Stimulated activated CD8-positive, alpha-beta memory T cell treated with anti-CD3 and anti-CD28 coated beads, Interleukin-2, amount 100 ng/mL, for 48 hours (primary cell): ENCODE measurements around the gene SERTAD4.

Source experiments
- DNase-seq, 2 donors: peaks; one replicate each; pipeline ENCODE4 v3.0.0-alpha.2; 2020; ENCODE audit warnings: low read depth in 2 of 2

The SERTAD4 gene

DNA sequence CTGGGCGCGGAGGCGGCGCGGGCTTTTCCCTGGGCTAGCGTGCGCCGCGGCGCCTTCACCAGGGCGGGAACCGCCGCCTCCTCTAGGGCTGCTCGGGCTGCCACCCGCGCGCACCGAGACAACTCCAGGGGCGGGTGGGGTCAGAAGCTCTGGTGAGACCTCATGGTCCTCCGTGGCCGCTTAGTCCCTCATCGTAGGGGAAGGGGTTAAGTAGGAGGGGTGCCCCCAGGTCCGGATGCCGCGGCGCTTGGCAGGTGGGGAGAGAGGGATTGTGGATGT lies 559 bp downstream of the SERTAD4 start:
- no peak for DNase-seq

GRCh38 chr1:210233495-210234328 lies 1.1 kb downstream of the SERTAD4 start:
- DNase-seq, result no peak

DNA sequence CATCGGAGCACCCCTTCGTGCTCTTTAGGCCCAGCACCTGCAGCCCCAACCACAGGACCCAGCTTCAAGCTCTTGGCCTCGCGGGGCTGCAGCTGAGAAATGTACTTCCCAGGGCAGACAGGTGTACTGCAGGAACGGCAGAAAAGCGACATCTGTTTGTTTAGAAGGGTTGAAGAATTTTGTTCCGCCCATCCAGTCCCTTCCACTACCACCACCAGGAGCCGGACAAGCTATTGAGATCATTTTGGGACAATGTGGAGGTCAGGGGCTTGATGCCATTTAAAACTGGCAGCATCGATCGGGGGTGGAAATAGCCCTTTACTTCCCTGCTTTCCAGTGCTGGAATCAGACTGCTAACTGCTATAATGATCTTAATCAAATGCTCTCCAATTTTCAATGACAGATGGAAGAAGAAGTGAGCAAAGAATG lies 1.7 kb downstream of the SERTAD4 start:
- DNase-seq, result no peak

DNA sequence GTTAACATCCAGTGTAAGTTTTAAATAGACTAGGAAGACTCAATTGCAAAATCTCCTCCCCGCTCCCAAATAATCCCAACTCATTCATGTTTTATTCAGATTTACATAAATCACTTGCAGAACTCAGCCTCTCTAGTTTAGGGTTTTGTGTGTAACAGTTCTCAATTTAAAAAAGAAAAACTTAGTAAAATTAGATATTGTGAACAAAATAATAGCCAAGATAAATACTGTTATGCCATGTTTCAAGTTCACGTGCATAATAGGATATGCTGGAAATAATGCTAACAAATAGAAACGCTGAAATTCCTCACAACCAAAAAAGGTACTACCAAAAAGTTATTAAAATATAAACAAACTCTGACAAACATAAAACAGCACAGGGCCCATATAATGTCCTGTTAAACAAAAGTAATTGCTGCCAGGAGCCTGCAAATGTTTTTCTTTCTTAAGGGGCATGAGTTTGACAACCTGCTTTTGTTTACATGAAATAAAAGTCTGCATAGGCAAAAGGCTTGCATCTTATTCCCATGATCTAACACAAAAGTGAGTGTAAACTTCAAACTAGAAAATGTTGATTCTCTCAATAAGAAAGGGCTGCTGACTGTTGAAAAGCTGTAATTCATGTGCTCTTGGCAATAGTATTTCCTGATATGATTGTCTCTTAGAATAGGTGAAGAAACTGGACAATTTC lies 2.9 kb downstream of the SERTAD4 start:
- DNase-seq, result no peak

GRCh38 chr1:210236386-210236839 lies 3.8 kb downstream of the SERTAD4 start:
- no peak for DNase-seq

- DNase-seq, result no peak
Observed at GRCh38 chr1:210236840-210237409, 4.3 kb downstream of the SERTAD4 start.

GRCh38 chr1:210237479-210237878 lies 4.9 kb downstream of the SERTAD4 start:
- no peak for DNase-seq

DNA sequence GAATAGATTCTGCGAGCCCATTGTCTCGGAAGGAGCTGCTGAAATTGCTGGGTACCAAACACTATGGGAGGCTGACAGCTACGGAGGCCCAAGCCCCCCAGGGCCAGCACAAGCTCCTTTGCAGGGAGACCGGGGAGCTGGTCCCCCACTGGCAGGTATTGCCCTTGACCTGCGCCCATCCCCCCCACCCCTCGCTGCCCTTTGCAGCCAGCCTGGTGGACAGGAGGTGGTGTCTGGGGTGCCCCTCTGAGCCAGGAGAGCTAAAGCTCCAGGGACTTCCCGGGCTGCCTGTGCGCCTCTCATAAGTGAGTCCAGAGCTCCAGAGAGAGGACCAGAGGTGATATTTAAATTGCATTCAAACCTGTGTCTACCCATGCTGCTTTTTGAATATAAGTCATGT lies 5.4 kb downstream of the SERTAD4 start:
- no peak for DNase-seq

DNA sequence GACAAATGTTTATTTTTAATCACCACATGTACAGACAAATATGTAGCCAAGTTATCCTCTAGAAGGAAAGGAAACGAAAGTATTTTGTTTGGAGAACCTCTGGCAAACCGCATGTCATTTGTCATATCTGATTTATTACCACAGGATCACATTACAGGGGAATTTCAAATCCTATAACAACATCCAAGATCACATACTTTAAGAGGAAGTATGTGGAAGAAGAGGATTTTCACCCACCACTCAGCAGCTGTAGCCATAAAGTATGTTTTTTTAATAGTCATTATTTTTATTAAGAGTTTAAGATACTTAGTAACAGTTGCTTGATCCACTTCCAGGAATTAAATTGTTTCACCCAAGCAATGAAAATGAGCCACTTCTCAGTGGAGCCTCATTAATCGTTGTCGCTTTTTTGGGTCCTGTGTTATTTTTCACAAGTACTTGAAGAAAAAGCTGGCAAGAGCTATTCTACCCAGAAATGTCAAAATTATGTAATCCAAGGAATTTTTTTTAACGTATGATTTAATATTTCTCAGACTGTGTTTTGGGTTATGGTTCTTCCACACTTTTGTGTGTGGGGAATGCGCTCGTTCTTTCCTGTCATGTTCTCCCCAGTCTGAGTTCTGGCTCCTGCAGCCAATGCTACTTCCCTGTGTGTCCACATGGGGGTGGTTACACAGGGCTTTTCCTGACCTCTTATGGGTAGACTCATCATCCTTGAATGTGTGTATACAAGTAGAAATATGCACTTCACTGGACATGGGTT lies 6.9 kb downstream of the SERTAD4 start:
- no peak for DNase-seq

DNA sequence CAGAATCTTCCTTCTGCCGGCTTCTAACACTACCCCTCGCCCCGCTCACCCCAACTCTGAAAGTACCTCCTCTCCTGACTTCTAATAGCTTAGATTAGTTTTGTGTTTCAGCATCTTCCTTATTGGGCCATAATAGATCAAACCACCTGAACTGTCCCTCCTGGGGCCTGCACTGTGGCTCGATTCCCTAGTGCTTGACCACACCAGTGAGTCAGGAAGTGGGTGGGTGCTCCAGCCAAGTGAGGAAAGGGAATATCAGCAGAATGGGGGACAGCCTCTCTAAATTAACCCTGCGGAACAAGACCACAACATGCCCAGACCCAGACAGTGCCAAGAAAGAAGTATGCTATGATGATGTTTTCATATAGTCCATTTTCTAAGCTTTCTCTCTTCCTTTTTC lies 8.5 kb downstream of the SERTAD4 start:
- DNase-seq, result no peak

DNA sequence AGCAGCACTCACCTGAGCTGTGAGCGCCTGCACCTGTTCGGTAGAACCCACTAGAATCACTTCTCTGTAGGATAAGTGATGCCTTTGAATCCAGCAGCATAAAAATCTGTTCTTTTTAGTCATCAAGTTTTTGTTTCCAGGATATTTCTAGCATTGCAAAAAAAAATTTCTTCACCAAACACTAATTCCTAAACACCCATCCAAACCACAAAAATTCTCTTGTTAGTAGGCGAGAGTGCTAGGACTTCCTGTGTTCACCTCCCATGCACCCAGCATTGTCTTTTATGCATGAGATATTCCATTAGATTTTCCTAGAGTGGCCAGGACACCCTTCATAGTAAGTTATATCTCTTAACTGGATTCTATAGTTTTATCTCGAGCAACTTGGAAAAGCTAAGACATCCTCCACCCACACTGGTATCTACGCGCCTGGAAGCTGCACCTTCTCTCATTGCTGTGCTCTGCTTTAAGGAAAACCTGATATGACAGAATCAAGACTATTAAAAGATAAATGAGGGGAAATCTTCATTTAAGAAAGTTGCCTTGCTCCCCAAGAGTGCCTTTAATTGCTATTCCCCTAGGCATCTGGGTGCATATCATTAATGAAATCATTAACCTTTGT lies 12.3 kb downstream of the SERTAD4 start:
- no peak for DNase-seq

GRCh38 chr1:210246447-210246846 lies 13.9 kb downstream of the SERTAD4 start:
- DNase-seq, result no peak

- DNase-seq, result no peak
Observed at GRCh38 chr1:210248341-210248740, 15.7 kb downstream of the SERTAD4 start.

DNA sequence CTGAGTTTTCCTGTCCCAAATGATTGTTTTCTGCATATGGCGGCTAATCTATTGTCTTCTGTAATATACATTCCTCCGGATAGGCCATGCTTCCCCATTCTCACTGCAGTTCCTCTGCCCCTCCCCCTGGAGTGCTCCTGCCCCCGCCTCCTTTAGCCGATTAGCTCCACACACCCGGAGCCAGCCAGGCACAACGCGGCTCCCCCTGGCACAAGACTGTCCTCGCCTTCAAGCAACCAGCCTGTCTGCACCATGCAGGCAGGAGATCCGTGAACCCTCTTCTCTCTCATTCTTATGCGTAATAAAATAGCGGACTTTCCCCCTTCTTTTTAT lies 18.0 kb downstream of the SERTAD4 start:
- no peak for DNase-seq

- no peak for DNase-seq
Observed at GRCh38 chr1:210250998-210251679, 18.5 kb downstream of the SERTAD4 start.

DNA sequence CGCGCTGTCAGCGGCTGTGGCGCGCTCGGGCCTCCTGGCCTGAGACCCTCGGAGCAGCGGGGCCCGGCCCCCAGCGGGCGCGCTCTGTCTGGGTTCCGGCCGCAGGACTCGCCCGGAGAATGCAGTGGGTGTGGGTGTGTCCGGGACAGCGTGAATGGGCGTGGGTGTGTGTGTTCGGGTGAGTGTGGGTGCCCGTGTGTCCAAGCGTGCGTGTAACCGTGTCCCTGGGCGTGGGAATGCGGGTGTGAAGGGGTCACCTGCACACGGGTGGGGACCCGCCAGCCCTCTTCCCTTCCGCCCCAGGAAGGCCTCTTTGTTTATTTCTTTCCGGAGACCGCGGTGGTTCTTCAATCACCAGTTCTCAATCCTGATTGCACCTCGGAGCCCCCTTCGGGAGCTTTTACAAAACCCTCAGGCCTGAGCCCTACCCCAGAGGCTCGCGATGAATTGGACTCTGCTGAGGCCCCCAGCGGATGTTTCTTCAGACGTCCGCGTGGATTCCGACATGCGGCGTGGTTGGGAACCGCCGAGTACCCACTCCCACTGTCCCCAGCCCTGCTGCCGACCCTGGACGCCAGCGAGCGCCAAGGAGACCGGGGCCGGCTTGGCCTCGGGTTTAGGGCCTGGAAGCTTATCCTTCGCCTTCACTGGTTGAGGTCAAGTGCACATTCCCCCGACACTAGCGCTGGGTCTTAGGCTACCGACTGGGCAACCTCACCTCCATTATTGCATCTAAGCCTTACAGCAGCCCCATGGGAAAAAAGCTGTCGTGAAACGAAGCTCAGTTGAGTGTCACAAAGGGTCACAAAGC lies 19.3 kb downstream of the SERTAD4 start:
- no peak for DNase-seq

GRCh38 chr1:210252621-210253051 lies 20.0 kb downstream of the SERTAD4 start:
- DNase-seq, result no peak

DNA sequence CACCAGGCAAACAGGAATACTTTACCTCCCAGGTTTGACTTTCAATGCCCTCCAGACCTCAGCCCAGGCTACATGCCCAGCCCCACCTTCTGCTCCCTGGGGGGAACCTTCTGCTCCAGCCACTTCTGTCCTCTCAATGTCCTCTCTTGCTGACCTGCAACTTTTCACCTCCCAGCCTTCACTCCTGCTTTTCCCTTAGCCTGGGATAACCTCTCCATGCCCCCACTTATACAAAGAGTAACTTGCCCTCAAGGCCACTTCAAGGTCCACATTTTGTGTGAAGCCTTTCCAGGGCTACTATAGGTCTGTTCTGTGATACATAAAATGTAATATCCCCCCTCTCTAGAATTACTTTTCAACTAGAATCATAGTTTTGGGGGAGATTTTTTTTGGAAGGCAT lies 21.7 kb downstream of the SERTAD4 start:
- DNase-seq, result no peak

DNA sequence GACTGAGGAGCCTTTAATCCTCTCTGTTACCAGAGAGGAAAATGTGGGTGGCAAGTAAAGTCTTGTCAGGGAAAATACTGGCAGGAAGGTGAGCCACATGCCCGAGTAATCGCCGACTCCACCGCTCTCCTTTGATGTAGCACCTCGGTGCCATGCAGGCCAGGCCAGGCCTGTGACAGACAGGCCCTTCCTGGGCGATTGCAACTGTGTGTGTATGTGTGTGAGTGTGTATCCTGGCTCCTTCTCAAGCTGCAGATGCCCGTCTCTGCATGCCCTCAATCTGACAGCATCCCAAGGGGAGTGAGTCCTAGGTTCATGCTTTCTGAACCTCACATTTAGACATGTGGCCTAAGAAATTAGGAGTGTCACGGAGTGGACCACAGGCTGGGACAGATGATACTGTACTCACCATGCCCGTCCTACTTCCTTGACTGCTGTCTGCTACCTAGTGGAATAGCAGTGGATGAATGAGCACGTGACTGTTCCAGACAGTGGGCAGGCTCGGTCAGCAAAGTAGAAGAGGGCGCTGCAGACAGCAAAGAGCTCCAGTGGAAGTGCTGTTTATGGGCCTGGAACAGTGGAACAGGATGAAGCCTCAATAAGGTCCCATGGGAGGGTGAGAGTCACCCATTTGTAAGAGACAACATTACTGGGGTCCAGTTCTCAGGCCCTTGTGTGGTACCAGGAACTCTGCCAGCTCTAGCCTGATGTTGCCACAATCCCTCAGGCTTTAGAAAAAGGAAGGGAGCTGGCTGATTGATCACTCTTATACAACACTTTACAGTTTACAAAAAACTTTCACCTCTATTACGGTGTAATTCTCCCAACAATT lies 25.3 kb downstream of the SERTAD4 start:
- DNase-seq, result no peak

DNA sequence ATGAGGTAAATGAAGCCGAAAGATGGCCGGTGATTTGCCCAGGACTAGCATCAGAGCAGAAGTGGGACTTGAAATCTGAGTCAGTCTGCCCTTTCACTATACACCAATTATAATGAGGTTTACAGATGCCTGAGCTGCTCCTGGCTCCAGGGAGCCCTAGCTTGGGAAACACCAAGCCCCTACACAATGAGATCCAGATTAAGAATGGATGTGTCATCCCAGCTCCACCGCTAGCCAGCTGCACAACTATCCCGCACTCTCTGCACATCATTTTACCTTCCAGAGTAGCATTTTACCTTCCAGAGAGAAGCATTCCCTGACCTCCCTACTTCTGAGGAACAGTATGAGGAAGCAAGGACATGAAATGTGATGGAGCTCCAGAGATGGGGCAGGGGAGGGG lies 27.0 kb downstream of the SERTAD4 start:
- DNase-seq, result no peak
